ENCODE data around the gene RORC.

GRCh38 chr1:151833172-151833900, 1.7 kb upstream of the RORC start:
- TF ChIP-seq CTCF (IDR thresholded peaks at IDR 0.05; ENCODE audit: insufficient read depth, low read depth, low read length) (no peak), EZH2 (IDR thresholded peaks at IDR 0.05; ENCODE audit: insufficient read depth, low read length) (no peak)
